Stimulated activated naive CD4-positive, alpha-beta T cell (primary cell): Measurements from ENCODE around the gene NBL1.

Experiments
- DNase-seq, 6 experiments: peaks; one replicate each; lab custom pipeline; 2025; lab: John Stamatoyannopoulos, UW

NBL1 gene

GRCh38 chr1:19643602-19644394, at the start of gene NBL1:
NBL1 (plus strand) TSS chr1:19644311; CDS start chr1:19655031, 10,720 bp downstream.
- DNase-seq: peak; percentile 58 to 68 (median 65)

DNA sequence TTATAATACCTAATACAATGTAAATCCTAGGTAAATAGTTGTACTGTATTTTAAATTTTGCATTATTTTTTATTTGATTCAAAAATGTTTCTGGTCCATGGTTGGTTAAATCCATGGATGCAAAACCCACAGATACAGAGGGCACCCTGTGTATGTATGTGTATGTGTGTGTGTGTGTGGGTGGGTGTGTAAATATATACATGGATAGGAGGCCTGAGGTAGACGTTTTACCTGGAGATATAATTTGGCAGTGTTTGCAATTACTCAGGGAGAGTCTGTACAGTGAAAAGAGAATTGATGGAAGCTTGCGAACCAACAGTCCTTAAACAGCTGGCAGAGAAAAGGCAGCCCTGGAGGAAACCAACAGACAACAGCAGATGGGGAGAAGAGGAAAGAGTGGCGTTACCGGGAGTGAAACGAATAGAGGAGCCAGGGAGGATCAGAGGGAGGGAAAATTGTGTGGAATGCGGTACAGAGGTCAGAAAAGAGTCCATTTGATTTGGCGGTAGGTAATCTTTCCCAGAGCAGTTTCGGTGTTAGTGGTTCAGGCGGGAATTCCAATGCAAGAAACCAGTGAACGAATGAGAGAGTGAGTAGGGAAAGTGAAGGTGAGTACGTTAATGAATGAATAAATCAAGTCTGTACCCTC, 47.9 kb upstream of the NBL1 start:
- DNase-seq: peak in 1 of 6 experiments; percentile 60

DNA sequence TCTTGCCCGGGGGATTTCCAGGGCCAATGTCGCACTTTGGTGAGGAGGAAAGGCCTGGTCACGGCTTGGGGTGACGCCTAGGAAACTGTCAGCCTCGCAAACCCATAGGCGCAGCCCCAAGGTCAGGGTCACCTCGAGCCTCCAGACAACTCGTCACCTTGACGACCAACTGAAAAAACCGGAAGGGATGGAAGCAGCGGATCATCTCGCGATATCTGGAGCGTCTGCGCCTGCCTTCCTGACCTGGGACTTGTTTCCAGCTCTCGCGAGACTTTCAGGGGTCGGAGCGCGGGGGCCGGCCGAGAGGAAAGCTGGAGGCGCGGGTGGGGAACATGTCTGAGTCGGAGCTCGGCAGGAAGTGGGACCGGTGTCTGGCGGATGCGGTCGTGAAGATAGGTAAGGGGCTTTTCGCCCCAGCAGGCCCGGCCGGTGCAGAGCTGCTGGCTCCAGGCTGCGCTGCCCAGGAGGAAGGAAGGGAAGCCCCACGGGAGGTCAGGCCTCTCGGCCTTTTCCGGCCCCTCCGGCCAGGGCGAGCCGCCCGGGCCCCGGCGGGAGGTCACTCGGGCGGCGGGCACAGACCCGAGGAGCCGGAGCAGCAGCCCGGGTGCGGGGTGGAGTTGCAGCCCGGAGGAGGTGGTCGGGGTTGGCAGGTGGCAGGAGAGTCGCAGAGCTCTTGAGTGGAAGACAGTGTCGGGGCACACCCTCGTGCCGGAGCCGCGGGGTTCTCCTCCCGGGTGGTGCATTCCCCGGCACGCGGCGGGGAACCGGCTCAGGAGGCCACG, 47.2 kb upstream of the NBL1 start:
- peak; percentile 90 to 97 (median 96) for DNase-seq

DNA sequence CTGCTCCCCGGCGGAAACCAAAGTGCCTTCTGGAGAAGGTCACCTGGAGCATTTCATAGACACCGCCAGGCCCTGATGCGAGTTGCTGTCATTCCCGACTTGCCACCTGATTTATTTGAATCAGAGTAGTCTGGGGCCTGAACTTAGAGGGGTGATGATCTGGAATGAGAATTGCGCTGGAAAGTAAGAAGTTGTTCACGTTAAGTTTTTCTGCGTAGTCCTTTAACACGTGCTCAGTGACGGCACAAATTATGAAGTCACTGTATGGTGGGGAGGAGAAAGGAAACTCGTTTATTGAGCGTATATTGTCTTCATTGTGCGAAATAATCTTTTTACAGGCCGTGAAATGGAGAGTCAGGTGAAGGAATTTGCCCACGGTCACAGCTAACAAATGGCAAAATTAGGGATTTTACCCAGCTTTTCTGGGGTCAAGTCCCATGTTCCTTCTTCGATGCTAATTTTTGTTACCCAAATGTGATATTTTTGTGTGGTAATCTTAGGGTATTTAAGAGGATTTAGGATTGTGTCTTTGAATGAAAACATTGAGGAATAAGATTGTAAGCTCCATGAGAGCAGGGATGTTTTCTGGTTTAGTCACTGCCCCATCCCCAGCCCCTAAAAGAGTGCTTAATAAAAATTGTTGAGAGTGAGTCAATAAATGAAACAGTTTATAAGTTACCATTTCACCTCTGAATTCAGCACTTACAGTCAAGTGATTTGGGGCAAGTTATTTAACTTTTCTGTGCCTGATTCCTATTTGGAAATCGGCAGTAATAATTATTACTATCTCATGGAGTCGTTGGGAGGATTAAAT, 46.4 kb upstream of the NBL1 start:
- DNase-seq: peak in 5 of 6 experiments; percentile 71 to 95 (median 78)

DNA sequence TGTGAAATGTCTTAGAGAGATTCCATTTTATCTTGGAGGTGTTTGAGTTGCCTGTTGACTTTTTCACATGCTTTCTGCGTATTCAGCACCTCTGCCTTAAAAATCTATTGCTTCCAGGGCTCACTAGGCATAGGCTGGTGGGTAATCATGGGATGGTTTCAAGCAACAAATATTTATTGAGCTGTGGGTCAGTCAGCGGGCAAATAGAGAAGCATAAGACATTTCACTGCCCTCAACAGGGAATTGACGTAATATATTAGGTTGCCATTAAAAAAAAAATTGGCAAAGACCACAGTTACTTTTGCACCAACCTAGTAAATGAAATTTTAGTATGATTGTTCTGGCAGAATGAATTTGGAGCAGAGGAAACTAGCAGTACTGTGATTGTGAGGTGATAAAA, 44.3 kb upstream of the NBL1 start:
- no peak for DNase-seq

GRCh38 chr1:19602486-19602885, 41.6 kb upstream of the NBL1 start:
- no peak for DNase-seq

DNA sequence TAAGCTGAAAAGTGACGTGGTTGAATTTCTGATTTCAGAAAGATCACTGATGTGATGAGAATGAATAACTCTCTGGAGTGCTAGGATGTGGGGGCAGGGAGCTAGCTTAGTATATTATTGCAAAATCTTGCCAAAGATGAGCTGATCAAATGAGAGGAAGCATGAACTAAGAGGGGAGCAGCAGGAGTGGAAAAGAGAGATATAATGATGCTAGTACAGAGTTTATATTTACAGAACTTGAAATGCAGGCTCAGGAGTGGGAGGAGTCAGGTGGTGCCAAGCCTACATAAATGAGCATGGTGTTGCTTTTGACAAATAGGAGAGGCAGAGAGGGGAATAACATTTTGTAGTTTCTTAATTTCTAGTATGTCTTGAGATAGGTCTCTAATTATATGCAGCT, 38.1 kb upstream of the NBL1 start:
- DNase-seq: no peak

DNA sequence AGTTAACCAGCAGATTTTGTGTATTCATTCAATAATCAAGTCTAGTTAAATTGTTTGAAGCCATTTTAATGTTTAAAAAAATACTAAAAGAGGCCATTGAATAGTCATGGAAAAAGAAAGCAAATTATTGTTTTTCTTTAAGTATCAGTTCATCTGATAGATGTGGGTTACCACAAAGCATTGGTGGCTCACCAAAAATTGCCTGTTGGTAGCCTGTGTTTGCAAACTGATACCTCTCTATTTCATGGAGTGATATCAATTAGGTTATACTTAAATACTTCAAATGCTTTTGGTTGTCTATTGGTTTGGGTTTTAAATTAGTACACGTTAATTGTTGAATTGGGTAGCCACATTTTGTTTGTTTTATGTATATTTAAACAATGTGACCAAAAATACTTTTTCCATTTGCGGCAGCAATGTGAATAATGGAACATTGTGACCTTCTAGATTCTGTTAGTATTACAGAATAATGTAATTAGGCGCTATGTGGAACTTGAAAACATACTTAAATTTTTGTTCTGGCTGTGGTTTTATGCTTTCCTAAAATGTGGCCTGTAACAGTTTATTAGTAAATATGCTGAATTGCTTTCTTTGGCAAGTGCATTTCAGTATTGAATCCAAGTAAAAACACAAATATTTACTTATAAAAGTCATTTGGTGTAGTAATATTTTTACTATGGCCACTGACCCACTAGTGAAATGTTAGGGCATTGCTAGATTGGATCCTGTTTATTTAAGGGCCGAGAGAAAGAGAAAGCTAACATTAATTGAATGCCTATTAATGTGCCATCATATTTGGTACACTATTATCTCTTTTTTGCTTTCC, 37.1 kb upstream of the NBL1 start:
- DNase-seq: peak in 5 of 6 experiments; percentile 44 to 62 (median 47)

DNA sequence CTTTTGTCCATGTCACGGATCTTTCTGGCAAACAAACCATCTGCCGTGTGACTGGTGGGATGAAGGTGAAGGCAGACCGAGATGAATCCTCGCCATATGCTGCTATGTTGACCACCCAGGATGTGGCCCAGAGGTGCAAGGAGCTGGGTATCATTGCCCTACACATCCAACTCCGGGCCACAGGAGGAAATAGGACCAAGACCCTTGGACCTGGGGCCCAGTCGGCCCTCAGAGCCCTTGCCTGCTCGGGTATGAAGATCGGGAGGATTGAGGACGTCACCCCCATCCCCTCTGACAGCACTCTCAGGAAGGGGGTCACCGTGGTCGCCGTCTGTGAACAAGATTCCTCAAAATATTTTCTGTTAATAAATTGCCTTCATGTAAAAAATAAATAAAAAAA, 35.9 kb upstream of the NBL1 start:
- DNase-seq: no peak

DNA sequence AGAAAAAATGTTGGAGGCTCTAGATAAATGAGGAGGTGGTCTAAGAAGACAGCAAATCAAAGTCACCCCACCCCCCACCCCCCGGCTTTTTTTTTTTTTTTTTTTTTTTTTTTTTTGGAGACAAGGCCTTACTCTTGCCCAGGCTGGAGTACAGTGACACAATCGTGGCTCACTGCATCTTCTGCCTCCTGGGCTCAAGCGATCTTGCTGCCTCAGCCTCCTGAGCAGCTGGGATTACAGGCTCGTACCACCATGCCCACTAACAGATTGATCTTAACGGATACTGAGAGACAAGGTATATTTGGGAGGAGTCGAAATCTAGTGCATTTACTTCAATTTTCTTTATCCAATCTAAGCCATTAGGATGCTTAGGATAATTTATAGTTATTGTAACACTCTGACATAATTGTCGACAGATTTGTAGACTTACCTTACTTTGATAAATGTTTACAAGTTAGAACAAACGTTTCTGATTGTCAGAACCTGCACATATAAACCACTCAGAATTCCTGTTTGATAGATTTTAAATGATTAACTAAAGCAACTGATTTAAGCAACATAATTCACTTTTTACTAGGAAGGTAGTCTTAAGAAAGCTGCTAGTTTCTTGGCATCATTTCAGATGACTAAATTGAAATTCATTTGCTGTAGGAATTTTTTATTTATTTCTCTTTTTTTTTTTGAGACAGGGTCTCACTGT, 33.7 kb upstream of the NBL1 start:
- DNase-seq: no peak

DNA sequence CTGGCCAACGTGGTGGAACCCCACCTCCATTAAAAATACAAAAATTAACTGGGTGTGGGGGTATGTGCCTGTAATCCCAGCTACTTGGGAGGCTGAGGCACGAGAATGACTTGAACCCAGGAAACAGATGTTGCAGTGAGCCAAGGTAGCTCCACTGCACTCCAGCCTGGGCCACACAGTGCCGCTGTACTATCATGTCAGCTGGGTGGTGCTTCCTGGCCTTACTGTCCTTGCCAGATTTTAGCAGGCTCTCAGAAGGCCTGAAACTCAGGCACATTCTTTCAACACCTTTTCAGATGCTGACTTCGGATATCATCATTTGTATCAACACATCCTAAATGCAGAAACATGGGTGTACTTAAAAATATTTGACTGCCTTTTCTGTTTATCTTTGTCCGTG, 31.6 kb upstream of the NBL1 start:
- no peak for DNase-seq

- no peak for DNase-seq
Measured at GRCh38 chr1:19613171-19613703, 30.9 kb upstream of the NBL1 start.

GRCh38 chr1:19615438-19615837, 28.7 kb upstream of the NBL1 start:
- no peak for DNase-seq

- DNase-seq: no peak
Measured at GRCh38 chr1:19616489-19616888, 27.6 kb upstream of the NBL1 start.

- no peak for DNase-seq
Measured at GRCh38 chr1:19617376-19617775, 26.7 kb upstream of the NBL1 start.

- DNase-seq: no peak
Measured at GRCh38 chr1:19618428-19618827, 25.7 kb upstream of the NBL1 start.

DNA sequence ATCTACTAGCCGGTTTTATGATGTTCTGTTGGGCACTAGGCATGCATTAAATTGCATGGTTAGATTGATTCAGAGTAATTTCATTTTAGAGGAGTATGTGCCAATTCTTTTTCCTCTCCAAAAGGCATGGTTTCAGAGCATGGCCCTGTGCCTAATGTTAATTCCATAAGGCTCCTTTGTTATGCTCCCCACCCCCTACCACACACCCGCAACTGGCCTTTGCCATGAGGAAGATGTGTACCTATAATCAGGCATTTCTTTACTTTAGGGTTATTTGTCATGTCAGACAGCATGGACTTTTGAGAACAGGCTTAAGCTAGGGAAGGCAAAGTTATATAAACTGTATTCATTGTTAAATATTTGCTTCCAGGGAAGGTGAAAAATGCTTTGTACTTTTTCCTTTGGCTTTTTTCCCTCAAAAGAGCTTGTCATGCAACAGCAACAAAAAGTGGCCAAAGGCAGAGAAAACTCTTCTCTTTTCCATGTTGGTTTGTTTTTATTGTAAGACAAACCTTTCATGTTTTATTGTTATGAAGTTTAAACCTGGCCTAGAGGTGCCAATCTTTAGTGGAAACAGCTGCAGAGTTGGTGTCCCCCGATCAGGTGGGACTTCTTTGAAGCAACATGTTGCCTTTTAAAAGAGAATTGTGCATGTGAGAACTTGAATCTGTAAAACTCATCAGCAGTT, 24.3 kb upstream of the NBL1 start:
- no peak for DNase-seq

- no peak for DNase-seq
Measured at GRCh38 chr1:19620786-19621185, 23.3 kb upstream of the NBL1 start.

- no peak for DNase-seq
Measured at GRCh38 chr1:19621274-19621950, 22.7 kb upstream of the NBL1 start.
